H1 (cell line): ENCODE measurements around the gene UBE2Q2. TPM values are rescaled to one million over a fixed set of nuclear protein-coding genes. Genes with fewer than 3 reads are reported as not detected.
A peak's percentile ranks its signal among the peaks of the same experiment; 100 is the strongest.

ENCODE experiments used
- BACH1 ChIP-seq: IDR thresholded peaks from 2 replicates; pipeline ENCODE4 v1.6.1; 2012; ENCODE audit warnings: low read length, improper control_type of control experiment
- CBX5 ChIP-seq: fragments of 300-800, 300-1000 bp; sonication (generic); IDR thresholded peaks from 2 replicates; pipeline ENCODE4 v1.7.1; 2016; ENCODE audit warnings: antibody characterized with exemption, low read length, low read depth
- CBX8 ChIP-seq: fragments of 300-800, 300-1000 bp; sonication (generic); IDR thresholded peaks from 2 replicates; pipeline ENCODE4 v1.7.1; 2016; ENCODE audit warnings: low read depth, low read length, borderline replicate concordance
- CEBPB ChIP-seq: IDR thresholded peaks from 2 replicates; pipeline ENCODE4 v1.6.1; 2012; ENCODE audit warnings: low read depth, low read length
- CTBP2 ChIP-seq: IDR thresholded peaks from 2 replicates; pipeline ENCODE4 v1.7.0; 2011; ENCODE audit warnings: borderline replicate concordance, mild to moderate bottlenecking, moderate library complexity, mixed read lengths, low read length; ENCODE audit not compliant: insufficient read depth, insufficient read length
- EP300 ChIP-seq, 2 experiments: IDR thresholded peaks; 1 replicate in 1 of 2; 2 replicates in 1 of 2; pipeline ENCODE4 v1.6.1; 2011 to 2012; ENCODE audit warnings: low read depth in 2 of 2, low read length in 2 of 2, mild to moderate bottlenecking in 2 of 2, borderline replicate concordance in 1 of 2, inconsistent platforms in 1 of 2, moderate library complexity in 1 of 2
- FOSL1 ChIP-seq: IDR thresholded peaks from 2 replicates; pipeline ENCODE4 v1.6.1; 2011; ENCODE audit warnings: mild to moderate bottlenecking, low read depth, low read length, moderate library complexity; ENCODE audit not compliant: insufficient read depth
- JUN ChIP-seq: IDR thresholded peaks from 2 replicates; pipeline ENCODE4 v1.6.1; 2011; ENCODE audit warnings: low read depth, mild to moderate bottlenecking, improper control_type of control experiment, low read length
- KDM1A ChIP-seq: fragments of 200-600, 300-600 bp; sonication (generic); IDR thresholded peaks from 2 replicates; pipeline ENCODE4 v1.7.1; 2016; ENCODE audit warnings: mild to moderate bottlenecking, low read length, borderline replicate concordance
- RAD21 ChIP-seq, 2 experiments: IDR thresholded peaks in 1 of 2; conservative IDR thresholded peaks in 1 of 2; 2 replicates each; pipeline ENCODE4 v1.6.1; 2011; ENCODE audit warnings: low read depth in 2 of 2, low read length in 2 of 2, improper control_type of control experiment in 1 of 2, inconsistent platforms in 1 of 2, mild to moderate bottlenecking in 1 of 2, moderate library complexity in 1 of 2
- RFX5 ChIP-seq: IDR thresholded peaks from 2 replicates; pipeline ENCODE4 v1.6.1; 2011; ENCODE audit warnings: low read depth, low read length, improper control_type of control experiment, borderline replicate concordance
- SIX5 ChIP-seq: IDR thresholded peaks from 2 replicates; pipeline ENCODE4 v1.6.1; 2011; ENCODE audit warnings: mild to moderate bottlenecking, low read depth, low read length
- SP1 ChIP-seq: IDR thresholded peaks from 2 replicates; pipeline ENCODE4 v1.6.1; 2011; ENCODE audit warnings: low read depth, low read length
- TAF1 ChIP-seq: IDR thresholded peaks from 2 replicates; pipeline ENCODE4 v1.6.1; 2011; ENCODE audit warnings: mild to moderate bottlenecking, low read depth, low read length
- TAF7 ChIP-seq: optimal IDR thresholded peaks from 2 replicates; pipeline ENCODE3; 2011; ENCODE audit warnings: low read depth, mild to moderate bottlenecking, inconsistent platforms, low read length, moderate library complexity, borderline replicate concordance
- TBP ChIP-seq: IDR thresholded peaks from 2 replicates; pipeline ENCODE4 v1.6.1; 2011; ENCODE audit warnings: low read depth, low read length, improper control_type of control experiment
- YY1 ChIP-seq: IDR thresholded peaks from 2 replicates; pipeline ENCODE4 v1.6.1; 2011; ENCODE audit warnings: low read depth, mild to moderate bottlenecking, low read length
- polyA plus RNA-seq, 7 experiments: library from polyadenylated mRNA; depleted of rRNA in 3 of 7; stranded (reverse) in 5 of 7; unstranded in 2 of 7; fragments of >200 nt in 5 of 7; fragments of 200-250 nt in 2 of 7; gene quantifications; 1 replicate in 5 of 7; 2 replicates in 1 of 7; 4 replicates in 1 of 7; pipeline versions ENCODE4 v1.2.1 to v1.2.3, GENCODE V29; 2011 to 2013; ENCODE audit warnings: missing spikeins in 2 of 7, mixed read lengths in 2 of 7
- total RNA-seq: library from RNA; stranded (reverse); fragmentation: NEBNext Ultra II Directional; extraction: Animal tissue kit (Norgen Biotek cat#: 25700); gene quantifications from 2 replicates; pipeline ENCODE4 v1.2.1, GENCODE V29; 2021
- TF ChIP-seq, protein P1 (sequence below): IDR thresholded peaks from 2 replicates; pipeline ENCODE4 v1.6.1; 2012; ENCODE audit warnings: inconsistent platforms
- TF ChIP-seq, protein P2 (sequence below), 3 experiments: IDR thresholded peaks; 1 replicate in 2 of 3; 2 replicates in 1 of 3; pipeline versions ENCODE4 v1.5.1 to v1.6.1; 2011; ENCODE audit warnings: low read length in 3 of 3, mild to moderate bottlenecking in 3 of 3, inconsistent platforms in 2 of 3, low read depth in 1 of 3, moderate library complexity in 1 of 3; ENCODE audit not compliant: insufficient read depth in 1 of 3; ENCODE audit errors: control extremely low read depth in 1 of 3

The UBE2Q2 gene
- total and polyA plus RNA-seq, 2 of the 8 experiments (the other 6 are each of a cell fraction or from before 2014, with no cell fraction given): 10.1 to 22.7 TPM

DNA sequence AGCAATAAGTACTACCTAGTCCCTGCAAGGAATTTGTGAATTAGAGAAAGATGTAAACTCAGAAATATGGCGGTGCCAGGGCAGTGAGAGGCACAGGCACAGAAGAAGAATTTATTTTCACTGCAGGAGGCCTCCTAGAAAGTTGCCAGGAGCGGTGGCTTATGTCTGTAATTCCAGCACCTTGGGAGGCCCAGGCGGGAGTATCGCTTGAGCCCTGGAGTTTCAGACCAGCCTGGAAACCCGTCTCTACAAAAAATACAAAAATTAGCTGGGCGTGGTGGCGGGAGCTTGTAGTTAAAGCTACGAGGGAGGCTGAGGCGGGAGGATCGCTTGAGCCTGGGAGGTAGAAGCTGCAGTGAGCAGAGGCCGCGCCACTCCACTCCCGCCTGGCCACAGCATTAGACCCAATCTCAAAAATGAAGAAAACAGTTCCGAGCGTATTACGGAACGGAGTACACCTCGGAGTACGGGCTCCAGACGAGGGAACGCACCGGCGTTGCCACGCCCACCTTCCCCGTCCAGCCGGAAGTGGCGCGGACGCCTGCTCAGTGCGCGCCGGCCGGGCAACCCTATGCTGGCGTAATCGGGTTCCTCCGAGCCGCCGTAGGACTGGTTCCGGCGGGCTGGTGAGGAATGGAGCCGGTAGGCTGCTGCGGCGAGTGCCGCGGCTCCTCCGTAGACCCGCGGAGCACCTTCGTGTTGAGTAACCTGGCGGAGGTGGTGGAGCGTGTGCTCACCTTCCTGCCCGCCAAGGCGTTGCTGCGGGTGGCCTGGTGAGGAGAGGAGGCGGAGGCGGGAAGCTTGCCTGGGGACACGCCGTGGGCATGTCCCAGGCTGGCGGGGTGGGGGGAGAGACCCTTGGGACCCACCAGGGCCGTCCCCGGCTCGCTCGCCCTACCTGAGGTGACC is 60.3 kb downstream of the UBE2Q2 start, which contains the start of gene FBXO22 (continued):
- TF ChIP-seq CEBPB: peak; percentile 71; the same call in 1 of the 2 replicates
- TF ChIP-seq SP1: peak; percentile 81; the same call in 1 of the 2 replicates
- TF ChIP-seq RFX5: no peak
- no peak for TF ChIP-seq BACH1
- TF ChIP-seq TAF1: peak; percentile 93
- TF ChIP-seq, protein P1, sequence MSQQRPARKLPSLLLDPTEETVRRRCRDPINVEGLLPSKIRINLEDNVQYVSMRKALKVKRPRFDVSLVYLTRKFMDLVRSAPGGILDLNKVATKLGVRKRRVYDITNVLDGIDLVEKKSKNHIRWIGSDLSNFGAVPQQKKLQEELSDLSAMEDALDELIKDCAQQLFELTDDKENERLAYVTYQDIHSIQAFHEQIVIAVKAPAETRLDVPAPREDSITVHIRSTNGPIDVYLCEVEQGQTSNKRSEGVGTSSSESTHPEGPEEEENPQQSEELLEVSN: peak; percentile 23; the same call in 1 of the 2 replicates
- TF ChIP-seq TAF7: no peak
- TF ChIP-seq TBP: peak; percentile 92
- no peak for TF ChIP-seq CBX5
- no peak for TF ChIP-seq CTBP2
- no peak for TF ChIP-seq FOSL1
- peak in 1 of 2 experiments; percentile 3; a peak in 2 of 4 replicates for TF ChIP-seq RAD21 (IDR thresholded peaks at IDR 0.05 in 1 of 2, conservative IDR thresholded peaks at IDR 0.05 in 1 of 2; ENCODE audit: low read depth in 2 of 2, low read length in 2 of 2)
- TF ChIP-seq EP300 (IDR thresholded peaks at IDR 0.05; ENCODE audit: borderline replicate concordance in 1 of 2, low read depth in 2 of 2, low read length in 2 of 2): peak in 1 of 2 experiments; percentile 41; a peak in 1 of 3 replicates
- peak; percentile 75; the same call in 1 of the 2 replicates for TF ChIP-seq YY1
- TF ChIP-seq CBX8: no peak
- TF ChIP-seq JUN: 0 out of 2 replicates have a peak, but pooled peaks have one; percentile 60
- peak; percentile 19; the same call in 1 of the 2 replicates for TF ChIP-seq KDM1A
- TF ChIP-seq SIX5: no peak
- TF ChIP-seq, protein P2, sequence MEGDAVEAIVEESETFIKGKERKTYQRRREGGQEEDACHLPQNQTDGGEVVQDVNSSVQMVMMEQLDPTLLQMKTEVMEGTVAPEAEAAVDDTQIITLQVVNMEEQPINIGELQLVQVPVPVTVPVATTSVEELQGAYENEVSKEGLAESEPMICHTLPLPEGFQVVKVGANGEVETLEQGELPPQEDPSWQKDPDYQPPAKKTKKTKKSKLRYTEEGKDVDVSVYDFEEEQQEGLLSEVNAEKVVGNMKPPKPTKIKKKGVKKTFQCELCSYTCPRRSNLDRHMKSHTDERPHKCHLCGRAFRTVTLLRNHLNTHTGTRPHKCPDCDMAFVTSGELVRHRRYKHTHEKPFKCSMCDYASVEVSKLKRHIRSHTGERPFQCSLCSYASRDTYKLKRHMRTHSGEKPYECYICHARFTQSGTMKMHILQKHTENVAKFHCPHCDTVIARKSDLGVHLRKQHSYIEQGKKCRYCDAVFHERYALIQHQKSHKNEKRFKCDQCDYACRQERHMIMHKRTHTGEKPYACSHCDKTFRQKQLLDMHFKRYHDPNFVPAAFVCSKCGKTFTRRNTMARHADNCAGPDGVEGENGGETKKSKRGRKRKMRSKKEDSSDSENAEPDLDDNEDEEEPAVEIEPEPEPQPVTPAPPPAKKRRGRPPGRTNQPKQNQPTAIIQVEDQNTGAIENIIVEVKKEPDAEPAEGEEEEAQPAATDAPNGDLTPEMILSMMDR (IDR thresholded peaks at IDR 0.05; ENCODE audit: control extremely low read depth in 1 of 3, insufficient read depth in 1 of 3, low read depth in 1 of 3, low read length in 3 of 3): no peak
